Duodenal mucosa (tissue), 2 donors: Measurements from ENCODE around the gene KCNH1.

Experiments used
- H3K27ac ChIP-seq: one replicate; pipeline ENCODE4 v1.7.0; 2013; ENCODE audit warnings: low read depth, low read length
- H3K27me3 ChIP-seq, 2 donors: one replicate each; pipeline ENCODE4 v1.7.0; 2013; ENCODE audit warnings: low read length in 2 of 2, control low read depth in 1 of 2; ENCODE audit not compliant: insufficient read depth in 2 of 2, control insufficient read depth in 1 of 2
- H3K36me3 ChIP-seq, 2 donors: one replicate each; pipeline ENCODE4 v1.7.0; 2013; ENCODE audit warnings: low read length in 2 of 2, control low read depth in 1 of 2; ENCODE audit not compliant: insufficient read depth in 2 of 2, control insufficient read depth in 1 of 2
- H3K4me1 ChIP-seq, 2 donors: one replicate each; pipeline ENCODE4 v1.7.0; 2013; ENCODE audit warnings: low read length in 2 of 2, control low read depth in 1 of 2; ENCODE audit not compliant: insufficient read depth in 2 of 2, control insufficient read depth in 1 of 2
- H3K4me3 ChIP-seq, 2 donors: one replicate each; pipeline ENCODE4 v1.7.0; 2013; ENCODE audit warnings: low read length in 2 of 2, low read depth in 1 of 2
- H3K9ac ChIP-seq, 2 donors: one replicate each; pipeline ENCODE4 v1.7.0; 2013; ENCODE audit warnings: low read length in 2 of 2, low read depth in 1 of 2
- H3K9me3 ChIP-seq, 2 donors: one replicate each; pipeline ENCODE4 v1.7.0; 2013; ENCODE audit warnings: low read length in 2 of 2, control low read depth in 1 of 2; ENCODE audit not compliant: control insufficient read depth in 1 of 2

The KCNH1 gene

DNA sequence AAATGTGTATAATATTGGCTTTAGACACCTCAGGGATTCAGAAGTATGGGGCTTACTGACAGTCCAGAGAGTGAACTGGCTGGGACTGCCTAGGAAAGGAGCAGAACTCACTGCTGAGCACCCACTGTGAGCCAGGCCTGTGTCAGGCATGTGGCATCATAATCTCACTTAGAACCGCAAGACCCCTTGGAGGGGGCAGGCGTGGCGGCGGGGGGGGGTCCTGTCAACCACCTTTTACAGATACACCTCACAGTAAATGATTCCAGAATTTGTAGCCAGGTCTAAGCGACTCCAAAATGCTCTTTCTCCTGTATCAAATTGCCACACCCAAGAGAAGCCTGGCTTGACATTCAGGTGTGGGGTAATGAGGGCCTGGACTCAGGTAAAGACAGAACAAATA is 235.5 kb downstream of the KCNH1 start:
- Histone ChIP-seq H3K27ac (no peak overlapping the region), H3K4me1 (no peaks in the 10 kb centered on the region), H3K9ac (no peak overlapping the region), H3K4me3 (no peak overlapping the region), H3K36me3 (no peaks in the 10 kb centered on the region), H3K27me3 (no peaks in the 10 kb centered on the region), H3K9me3 (no peaks in the 10 kb centered on the region)

DNA sequence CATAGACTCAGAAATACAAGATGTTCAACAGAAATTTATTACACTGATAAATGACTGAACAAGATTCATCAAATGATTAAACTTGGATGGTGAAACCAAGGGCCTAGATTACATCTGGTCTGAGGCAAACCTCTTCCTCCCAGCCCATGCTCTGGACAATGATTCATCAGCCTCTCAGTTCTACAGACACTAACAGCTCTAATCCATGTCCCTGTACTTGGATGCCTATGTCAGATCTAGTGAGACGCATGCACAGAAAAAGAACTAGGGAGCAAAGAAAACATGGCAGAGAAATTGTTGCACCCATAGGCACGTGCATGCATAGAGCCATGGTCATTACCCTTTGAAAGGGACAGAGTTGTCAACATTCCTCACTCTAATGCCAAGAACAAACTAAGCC is 250.1 kb downstream of the KCNH1 start:
- no peak overlapping the region for H3K9ac ChIP-seq
- no peak overlapping the region for H3K27ac ChIP-seq
- no peaks in the 10 kb centered on the region for H3K27me3 ChIP-seq
- no peak overlapping the region for H3K4me3 ChIP-seq
- H3K36me3 ChIP-seq: no peaks in the 10 kb centered on the region
- H3K4me1 ChIP-seq: no peaks in the 10 kb centered on the region
- no peaks in the 10 kb centered on the region for H3K9me3 ChIP-seq

DNA sequence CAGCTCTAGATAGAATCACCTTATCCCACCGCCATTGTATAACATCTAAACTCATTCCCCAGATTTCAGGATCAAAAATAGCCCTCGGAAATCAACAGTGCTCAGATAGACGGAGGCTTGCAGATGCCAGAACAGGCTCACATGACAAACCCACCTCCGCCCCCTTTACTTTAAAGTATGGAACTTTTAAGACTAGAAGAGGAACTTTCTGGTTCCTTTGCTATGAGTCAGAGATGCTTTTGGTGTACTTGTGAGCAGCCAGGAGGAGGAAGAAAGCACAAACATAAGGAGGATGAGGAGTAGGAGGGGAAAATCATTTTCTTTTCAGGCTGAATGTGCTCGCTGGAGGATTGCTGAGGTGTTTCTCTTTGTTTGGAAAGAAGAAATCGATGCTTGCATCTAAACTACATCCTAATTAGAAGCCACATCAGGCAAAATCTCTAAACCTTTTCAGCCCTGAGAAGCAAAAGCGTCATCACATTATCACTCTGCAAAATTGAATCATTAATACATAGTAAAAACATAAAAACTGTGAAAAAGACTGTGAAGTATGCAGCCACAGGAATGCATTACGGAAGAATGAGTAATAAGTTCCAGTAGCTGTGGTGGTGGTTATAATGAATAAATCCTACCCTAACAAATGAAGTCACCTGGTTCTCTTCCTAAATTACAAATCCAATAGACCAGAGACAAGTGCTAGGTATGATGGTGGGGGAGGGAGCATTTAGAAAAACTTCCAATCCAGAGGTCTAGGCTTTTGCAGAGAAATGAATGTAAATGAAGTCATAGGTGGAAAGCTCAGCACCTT is 251.3 kb downstream of the KCNH1 start:
- Histone ChIP-seq H3K27ac (no peak overlapping the region), H3K4me3 (no peak overlapping the region), H3K9ac (no peak overlapping the region), H3K4me1 (no peaks in the 10 kb centered on the region), H3K9me3 (no peaks in the 10 kb centered on the region), H3K27me3 (no peaks in the 10 kb centered on the region), H3K36me3 (no peaks in the 10 kb centered on the region)

DNA sequence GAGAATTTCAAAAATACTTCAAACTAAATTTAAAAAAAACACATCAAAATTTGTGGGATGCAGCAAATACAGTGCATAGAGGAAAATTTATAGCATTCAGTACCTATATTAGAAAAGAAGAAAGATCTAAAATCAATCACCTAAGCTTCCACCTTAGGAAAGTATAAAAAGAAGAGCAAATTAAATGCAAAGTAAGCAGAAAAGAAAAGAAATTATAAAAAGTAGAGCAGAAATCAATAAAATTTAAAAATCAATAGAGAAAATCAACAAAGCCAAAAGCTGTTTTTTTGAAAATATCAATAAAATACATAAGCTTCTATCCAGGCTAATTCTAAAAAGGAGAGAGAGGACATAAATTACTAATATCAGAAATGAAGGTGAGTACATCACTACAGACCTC is 255.4 kb downstream of the KCNH1 start:
- no peaks in the 10 kb centered on the region for H3K27me3 ChIP-seq
- no peaks in the 10 kb centered on the region for H3K36me3 ChIP-seq
- H3K4me1 ChIP-seq: no peaks in the 10 kb centered on the region
- no peaks in the 10 kb centered on the region for H3K9me3 ChIP-seq
- no peak overlapping the region for H3K27ac ChIP-seq
- no peak overlapping the region for H3K9ac ChIP-seq
- no peak overlapping the region for H3K4me3 ChIP-seq

DNA sequence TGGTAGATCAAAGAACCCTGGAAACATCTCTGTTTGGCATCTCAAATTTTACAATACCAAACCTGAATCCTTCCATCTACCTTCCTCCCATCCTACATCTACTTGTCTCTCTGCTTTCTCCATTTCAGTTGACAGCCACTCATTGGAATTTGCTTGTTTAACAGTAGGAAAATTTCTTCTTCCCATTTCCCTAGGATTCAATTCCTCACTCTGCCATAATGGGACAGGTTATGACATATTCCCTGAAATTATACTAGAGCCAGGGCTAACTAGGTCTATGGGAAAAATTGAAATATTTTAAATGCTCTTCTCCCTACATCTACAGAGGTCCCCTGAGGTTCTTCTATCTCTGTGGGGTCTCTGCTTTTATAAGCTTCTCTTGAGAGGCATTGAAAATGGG is 257.7 kb downstream of the KCNH1 start:
- no peaks in the 10 kb centered on the region for H3K4me1 ChIP-seq
- no peaks in the 10 kb centered on the region for H3K9me3 ChIP-seq
- no peak overlapping the region for H3K27ac ChIP-seq
- no peak overlapping the region for H3K4me3 ChIP-seq
- no peak overlapping the region for H3K9ac ChIP-seq
- no peaks in the 10 kb centered on the region for H3K27me3 ChIP-seq
- no peaks in the 10 kb centered on the region for H3K36me3 ChIP-seq

DNA sequence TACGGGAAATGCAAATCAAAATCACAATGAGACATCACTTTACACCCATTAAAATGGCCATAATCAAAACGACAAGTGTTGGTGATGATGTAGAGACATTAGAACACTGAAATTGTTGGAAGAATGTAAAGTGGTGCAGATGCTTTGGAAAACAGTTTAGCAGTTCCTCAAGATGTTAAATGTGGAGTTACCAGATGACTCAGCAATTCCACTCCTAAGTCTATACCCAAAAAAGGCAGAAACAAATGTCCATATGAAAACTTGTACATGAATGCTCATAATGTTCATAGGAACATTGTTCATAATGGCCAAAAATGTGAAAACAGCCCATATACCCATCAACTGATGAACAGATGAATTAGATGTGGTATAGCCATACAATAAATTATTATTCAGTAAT is 267.4 kb downstream of the KCNH1 start:
- Histone ChIP-seq H3K27ac (no peak overlapping the region), H3K27me3 (no peaks in the 10 kb centered on the region), H3K4me3 (no peak overlapping the region), H3K36me3 (no peaks in the 10 kb centered on the region), H3K4me1 (no peaks in the 10 kb centered on the region), H3K9ac (no peak overlapping the region), H3K9me3 (no peaks in the 10 kb centered on the region)

DNA sequence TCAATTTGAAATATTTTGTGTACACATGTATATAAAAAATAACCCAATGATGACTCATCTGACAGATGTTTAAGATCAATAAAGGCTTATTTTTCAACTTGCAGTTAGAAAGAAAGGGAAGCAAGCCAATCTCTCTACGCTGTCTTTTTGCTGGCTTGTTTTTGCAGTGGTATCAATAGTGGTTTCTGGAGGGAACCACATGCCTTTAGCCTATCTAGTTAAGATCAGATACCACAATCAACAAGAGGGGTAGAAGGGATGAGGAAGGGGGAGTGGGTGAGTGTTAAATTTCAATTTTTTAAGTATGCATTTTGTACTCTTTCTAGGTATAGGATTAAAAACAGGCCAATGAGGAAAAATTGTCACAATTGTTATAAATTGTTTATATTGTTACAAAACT is 276.2 kb downstream of the KCNH1 start:
- H3K9ac ChIP-seq: no peak overlapping the region
- H3K36me3 ChIP-seq: no peaks in the 10 kb centered on the region
- H3K27ac ChIP-seq: no peak overlapping the region
- H3K4me1 ChIP-seq: no peaks in the 10 kb centered on the region
- no peak overlapping the region for H3K4me3 ChIP-seq
- no peaks in the 10 kb centered on the region for H3K27me3 ChIP-seq
- no peaks in the 10 kb centered on the region for H3K9me3 ChIP-seq

DNA sequence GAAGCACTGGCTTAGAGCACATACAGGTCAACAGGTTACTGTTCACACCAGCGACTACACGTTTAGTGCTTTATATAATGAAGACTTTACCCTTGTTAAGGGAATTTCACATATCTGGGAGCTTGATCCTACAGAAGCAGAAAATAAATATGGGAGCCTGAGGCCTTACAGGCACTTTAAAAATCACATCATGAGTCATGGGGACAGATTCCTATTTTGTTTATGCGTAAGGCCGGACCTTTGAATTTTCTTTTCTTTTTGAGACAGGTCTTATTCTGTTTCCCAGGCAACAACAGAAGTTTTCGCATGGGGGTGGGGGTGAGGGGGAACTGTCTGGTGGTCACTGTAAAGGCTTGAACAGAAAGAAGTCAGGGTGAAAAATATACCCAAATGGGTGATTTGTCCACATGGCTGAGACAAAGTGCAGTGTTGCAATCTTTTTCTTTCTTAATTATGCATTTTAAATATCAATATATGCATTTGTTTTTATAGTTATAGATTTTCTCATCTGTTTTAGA is 276.7 kb downstream of the KCNH1 start:
- Histone ChIP-seq H3K4me1 (no peaks in the 10 kb centered on the region), H3K36me3 (no peaks in the 10 kb centered on the region), H3K9ac (no peak overlapping the region), H3K9me3 (no peaks in the 10 kb centered on the region), H3K4me3 (no peak overlapping the region), H3K27ac (no peak overlapping the region), H3K27me3 (no peaks in the 10 kb centered on the region)

DNA sequence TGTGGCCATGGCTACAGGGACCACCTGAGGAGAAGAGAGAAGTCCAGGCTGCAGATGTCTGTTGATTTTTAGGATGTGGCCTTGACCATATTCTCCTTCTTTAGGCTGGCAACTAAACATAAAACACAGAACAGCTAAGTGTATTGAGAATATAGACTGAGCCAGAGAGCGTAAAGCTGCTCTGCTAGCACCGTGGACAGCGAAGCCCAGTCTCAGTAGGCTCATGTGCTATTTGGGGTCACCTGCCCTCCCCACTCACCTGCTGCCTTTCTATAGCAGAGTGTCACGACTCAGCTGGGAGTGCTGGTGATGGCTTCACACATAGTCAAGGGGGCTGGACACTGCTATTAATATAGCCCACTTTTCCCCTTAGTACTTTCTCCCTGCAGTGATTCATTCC is 278.5 kb downstream of the KCNH1 start:
- Histone ChIP-seq H3K4me1 (no peaks in the 10 kb centered on the region), H3K4me3 (no peak overlapping the region), H3K9me3 (no peaks in the 10 kb centered on the region), H3K27ac (no peak overlapping the region), H3K9ac (no peak overlapping the region), H3K27me3 (no peaks in the 10 kb centered on the region), H3K36me3 (no peaks in the 10 kb centered on the region)

DNA sequence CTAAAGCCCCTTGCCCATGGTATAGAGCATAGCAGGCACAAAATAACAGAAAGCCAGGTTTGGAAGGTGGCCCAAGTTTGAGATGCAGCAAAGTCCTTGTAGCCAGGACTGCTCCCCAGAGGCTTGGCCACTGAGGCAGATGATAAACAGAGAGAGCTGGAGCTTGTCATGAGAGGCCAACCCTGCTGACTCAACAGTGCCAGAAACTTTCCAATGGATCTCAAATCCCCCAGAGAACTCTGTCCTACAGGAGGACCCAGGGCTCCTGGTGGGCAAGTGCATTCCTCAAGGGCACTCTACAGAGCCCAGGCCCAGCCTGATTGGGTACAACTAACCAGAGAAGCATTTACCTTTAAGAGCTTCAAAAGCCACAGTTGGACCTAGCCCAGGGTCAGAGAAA is 280.7 kb downstream of the KCNH1 start:
- Histone ChIP-seq H3K4me1 (no peaks in the 10 kb centered on the region), H3K4me3 (no peak overlapping the region), H3K27ac (no peak overlapping the region), H3K9ac (no peak overlapping the region), H3K27me3 (no peaks in the 10 kb centered on the region), H3K9me3 (no peaks in the 10 kb centered on the region), H3K36me3 (no peaks in the 10 kb centered on the region)
